Kidney (tissue), 14 donors: ENCODE results near the gene TSNAX. TPM values are rescaled to one million over a fixed set of nuclear protein-coding genes. Genes with fewer than 3 reads are reported as not detected.

ENCODE experiments used
- DNase-seq, 5 donors: peaks; one replicate each; pipeline ENCODE4 v3.0.0-alpha.2; 2013 to 2020
- FAIRE-seq: peaks from 2 replicates; lab custom pipeline; 2012; peaks lifted over from hg19 to GRCh38; lab: Jason Lieb, UNC
- H3K27ac ChIP-seq, 2 donors: one replicate each; pipeline ENCODE4 v1.7.0; 2013; ENCODE audit warnings: low read depth in 2 of 2, low read length in 2 of 2, inconsistent platforms in 1 of 2
- H3K27me3 ChIP-seq: one replicate; pipeline ENCODE4 v1.7.1; 2013; ENCODE audit warnings: low read length, inconsistent platforms; ENCODE audit not compliant: control insufficient read depth, insufficient read depth
- H3K36me3 ChIP-seq, 3 donors: one replicate each; pipeline versions ENCODE4 v1.7.0 to v1.7.1; 2013; ENCODE audit warnings: low read length in 3 of 3, control low read depth in 1 of 3, inconsistent platforms in 1 of 3; ENCODE audit not compliant: insufficient read depth in 3 of 3, control insufficient read depth in 2 of 3
- H3K4me1 ChIP-seq, 3 donors: one replicate each; pipeline versions ENCODE4 v1.7.0 to v1.7.1; 2013; ENCODE audit warnings: low read length in 3 of 3, inconsistent platforms in 1 of 3, low read depth in 1 of 3; ENCODE audit not compliant: control insufficient read depth in 2 of 3, insufficient read depth in 2 of 3
- H3K4me3 ChIP-seq, 3 donors: one replicate each; pipeline versions ENCODE4 v1.7.0 to v1.8.1; 2013; ENCODE audit warnings: low read length in 3 of 3, control low read depth in 1 of 3, inconsistent platforms in 1 of 3
- H3K9ac ChIP-seq, 3 donors: one replicate each; pipeline versions ENCODE4 v1.7.0 to v1.7.1; 2013; ENCODE audit warnings: low read length in 3 of 3, control low read depth in 1 of 3, inconsistent platforms in 1 of 3
- H3K9me3 ChIP-seq, 3 donors: one replicate each; pipeline versions ENCODE4 v1.7.0 to v1.7.1; 2013; ENCODE audit warnings: low read length in 3 of 3, control low read depth in 1 of 3, inconsistent platforms in 1 of 3; ENCODE audit not compliant: control insufficient read depth in 2 of 3, insufficient read depth in 1 of 3
- intact Hi-C: fragments of 100-400 bp; cut with DNase I; formaldehyde crosslinking; loops from one replicate; pipeline ENCODE4 v1.11.1; 2022
- polyA plus RNA-seq: library from polyadenylated mRNA; stranded (reverse); fragments of 350-450 nt; fragmentation: Illumina TruSeq; extraction: RNeasy Lipid Tissue Mini Kit (QIAGEN cat#74804); gene quantifications from one replicate; pipeline ENCODE4 v1.2.3, GENCODE V29; 2014; ENCODE audit warnings: low read depth, low replicate concordance; ENCODE audit not compliant: insufficient read depth
- total RNA-seq: library from RNA; stranded (reverse); fragmentation: NEBNext Ultra II Directional; extraction: Animal tissue kit (Norgen Biotek cat#: 25700); gene quantifications from one replicate; pipeline ENCODE4 v1.2.1, GENCODE V29; 2021
- TF ChIP-seq, protein P1 (sequence below): IDR thresholded peaks from 3 replicates; pipeline ENCODE4 v1.5.1; 2012; ENCODE audit warnings: mild to moderate bottlenecking, moderate library complexity, borderline replicate concordance; ENCODE audit not compliant: insufficient read depth; ENCODE audit errors: extremely low read depth
- donor health status: control.
- donor health status: control.
- donor health status: control.
- donor health status: control.
- donor health status: control.
- donor health status: DM: yes; HTN: yes; CAD: no.
- donor health status: Normal renal cell carcinoma (clear cell type).

The TSNAX gene
- total and polyA plus RNA-seq, 2 donors from 2014 or later = 27.1 to 42.3 TPM

GRCh38 chr1:231481289-231481688 lies 47.2 kb upstream of the TSNAX start:
- no peak for FAIRE-seq
- no peak overlapping the region for H3K9ac ChIP-seq
- no peaks in the 10 kb centered on the region for H3K27me3 ChIP-seq
- H3K4me1 ChIP-seq = no peaks in the 10 kb centered on the region
- no peaks in the 10 kb centered on the region for H3K9me3 ChIP-seq
- intact Hi-C loops = no loop called here
- H3K27ac ChIP-seq = no peak overlapping the region
- DNase-seq = no peak
- no peaks in the 10 kb centered on the region for H3K36me3 ChIP-seq
- TF ChIP-seq, protein P1, sequence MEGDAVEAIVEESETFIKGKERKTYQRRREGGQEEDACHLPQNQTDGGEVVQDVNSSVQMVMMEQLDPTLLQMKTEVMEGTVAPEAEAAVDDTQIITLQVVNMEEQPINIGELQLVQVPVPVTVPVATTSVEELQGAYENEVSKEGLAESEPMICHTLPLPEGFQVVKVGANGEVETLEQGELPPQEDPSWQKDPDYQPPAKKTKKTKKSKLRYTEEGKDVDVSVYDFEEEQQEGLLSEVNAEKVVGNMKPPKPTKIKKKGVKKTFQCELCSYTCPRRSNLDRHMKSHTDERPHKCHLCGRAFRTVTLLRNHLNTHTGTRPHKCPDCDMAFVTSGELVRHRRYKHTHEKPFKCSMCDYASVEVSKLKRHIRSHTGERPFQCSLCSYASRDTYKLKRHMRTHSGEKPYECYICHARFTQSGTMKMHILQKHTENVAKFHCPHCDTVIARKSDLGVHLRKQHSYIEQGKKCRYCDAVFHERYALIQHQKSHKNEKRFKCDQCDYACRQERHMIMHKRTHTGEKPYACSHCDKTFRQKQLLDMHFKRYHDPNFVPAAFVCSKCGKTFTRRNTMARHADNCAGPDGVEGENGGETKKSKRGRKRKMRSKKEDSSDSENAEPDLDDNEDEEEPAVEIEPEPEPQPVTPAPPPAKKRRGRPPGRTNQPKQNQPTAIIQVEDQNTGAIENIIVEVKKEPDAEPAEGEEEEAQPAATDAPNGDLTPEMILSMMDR = no peak
- no peak overlapping the region for H3K4me3 ChIP-seq

- H3K4me3 ChIP-seq = no peak overlapping the region
- no peak for FAIRE-seq
- TF ChIP-seq, protein P1 = no peak
Measured at GRCh38 chr1:231485029-231485784, 43.3 kb upstream of the TSNAX start.

GRCh38 chr1:231487019-231487418 lies 41.5 kb upstream of the TSNAX start:
- H3K27ac ChIP-seq = no peak overlapping the region
- H3K4me1 ChIP-seq = no peaks in the 10 kb centered on the region
- H3K9ac ChIP-seq = no peak overlapping the region
- no peak overlapping the region for H3K4me3 ChIP-seq
- TF ChIP-seq, protein P1 = no peak
- H3K36me3 ChIP-seq = no peaks in the 10 kb centered on the region
- DNase-seq (peak in 1 of 5 donors; percentile 16), FAIRE-seq (no peak)
- no peaks in the 10 kb centered on the region for H3K27me3 ChIP-seq
- no peaks in the 10 kb centered on the region for H3K9me3 ChIP-seq
- intact Hi-C loops = no loop called here

More at GRCh38 chr1:231485029-231485784, 43.3 kb upstream of the TSNAX start:
- Histone ChIP-seq H3K27me3 (no peaks in the 10 kb centered on the region), H3K9me3 (no peaks in the 10 kb centered on the region), H3K4me1 (no peaks in the 10 kb centered on the region), H3K9ac (no peak overlapping the region), H3K27ac (no peak overlapping the region), H3K36me3 (no peaks in the 10 kb centered on the region)
- intact Hi-C loops = no loop called here
- no peak for DNase-seq
